Measurements from ENCODE around the gene NOSIP.

- TF ChIP-seq CTCF (IDR thresholded peaks at IDR 0.05) (no peak), PRDM15 (CRISPR knock-in tag; IDR thresholded peaks at IDR 0.05) (no peak), ESRRA (CRISPR knock-in tag; IDR thresholded peaks at IDR 0.05; ENCODE audit: borderline replicate concordance) (no peak), TP53 (CRISPR knock-in tag; IDR thresholded peaks at IDR 0.05) (no peak), ZBTB43 (CRISPR knock-in tag; IDR thresholded peaks at IDR 0.05) (no peak), IRF1 (CRISPR knock-in tag; IDR thresholded peaks at IDR 0.05) (no peak), ZNF219 (CRISPR knock-in tag; IDR thresholded peaks at IDR 0.05; ENCODE audit: borderline replicate concordance) (no peak), ATF3 (CRISPR knock-in tag; conservative IDR thresholded peaks at IDR 0.05) (no peak), ZNF263 (CRISPR knock-in tag; IDR thresholded peaks at IDR 0.05; ENCODE audit: low read depth) (no peak), E2F4 (CRISPR knock-in tag; IDR thresholded peaks at IDR 0.05; ENCODE audit: borderline replicate concordance, low read depth) (no peak)
Observed at GRCh38 chr19:49601482-49602038, 21.2 kb upstream of the NOSIP start.
